ENCODE data around the gene MPC1. TPM values are rescaled to one million over a fixed set of nuclear protein-coding genes. Genes with fewer than 3 reads are reported as not detected.
"Not testable (repeated sequence)": the region's sequence is repeated elsewhere in the genome, so short reads cannot be mapped to it uniquely, and the experiment has no call there.

MPC1 gene
- total RNA-seq, 1 experiment from 2014 or later: 109 TPM

- H3K9me2 ChIP-seq (replicated peaks; ENCODE audit: insufficient read depth, low read length); H3K4me3 ChIP-seq (ENCODE audit: low read length); H3K36me3 ChIP-seq (ENCODE audit: insufficient read depth, low read length); H4K20me1 ChIP-seq (ENCODE audit: insufficient read depth, low read depth, low read length); H3K4me2 ChIP-seq (ENCODE audit: low read depth, low read length, poor library complexity, severe bottlenecking); H3K9ac ChIP-seq (ENCODE audit: low read length); H3K9me3 ChIP-seq (ENCODE audit: low read length); H3K27ac ChIP-seq (ENCODE audit: low read length); DNase-seq; H3K27me3 ChIP-seq (ENCODE audit: low read length); H2AFZ ChIP-seq (ENCODE audit: low read length); H3K79me2 ChIP-seq (ENCODE audit: low read length); H3K4me1 ChIP-seq (ENCODE audit: low read length): not testable (repeated sequence)
Observed at GRCh38 chr6:166392755-166393534, 10.2 kb upstream of the MPC1 start.

GRCh38 chr6:166389119-166389518 lies 6.4 kb upstream of the MPC1 start:
- Histone ChIP-seq H4K20me1 (ENCODE audit: insufficient read depth, low read depth, low read length) (no peaks in the 10 kb centered on the region), H3K9me3 (ENCODE audit: low read length) (no peaks in the 10 kb centered on the region), H3K4me2 (ENCODE audit: low read depth, low read length, poor library complexity, severe bottlenecking) (no peak overlapping the region), H3K4me1 (ENCODE audit: low read length) (0 out of 2 replicates have a peak, but pooled peaks cover 2% of the 10 kb centered on the region), H3K27ac (ENCODE audit: low read length) (no peak overlapping the region), H3K36me3 (ENCODE audit: insufficient read depth, low read length) (no peaks in the 10 kb centered on the region), H2AFZ (ENCODE audit: low read length) (no peak overlapping the region), H3K79me2 (ENCODE audit: low read length) (no peaks in the 10 kb centered on the region), H3K4me3 (ENCODE audit: low read length) (no peak overlapping the region), H3K27me3 (ENCODE audit: low read length) (no peaks in the 10 kb centered on the region), H3K9ac (ENCODE audit: low read length) (no peak overlapping the region), H3K9me2 (replicated peaks; ENCODE audit: insufficient read depth, low read length) (no peaks in the 10 kb centered on the region)
- no peak for DNase-seq

- Histone ChIP-seq H3K4me2 (ENCODE audit: low read depth, low read length, poor library complexity, severe bottlenecking) (no peak overlapping the region), H3K36me3 (ENCODE audit: insufficient read depth, low read length) (no peaks in the 10 kb centered on the region), H3K9ac (ENCODE audit: low read length) (no peak overlapping the region), H3K9me3 (ENCODE audit: low read length) (no peaks in the 10 kb centered on the region), H3K9me2 (replicated peaks; ENCODE audit: insufficient read depth, low read length) (no peaks in the 10 kb centered on the region), H2AFZ (ENCODE audit: low read length) (no peak overlapping the region), H3K79me2 (ENCODE audit: low read length) (no peaks in the 10 kb centered on the region), H4K20me1 (ENCODE audit: insufficient read depth, low read depth, low read length) (no peaks in the 10 kb centered on the region), H3K4me3 (ENCODE audit: low read length) (no peak overlapping the region), H3K27ac (ENCODE audit: low read length) (no peak overlapping the region), H3K27me3 (ENCODE audit: low read length) (no peaks in the 10 kb centered on the region), H3K4me1 (ENCODE audit: low read length) (peaks cover 7% of the 10 kb centered on the region; the same call in 1 of the 2 replicates)
- no peak for DNase-seq
Observed at GRCh38 chr6:166388290-166389004, 5.7 kb upstream of the MPC1 start.

- H3K9ac ChIP-seq (ENCODE audit: low read length): no peak overlapping the region
Observed at GRCh38 chr6:166387642-166388289, 5.0 kb upstream of the MPC1 start.

GRCh38 chr6:166387098-166387497 lies 4.4 kb upstream of the MPC1 start:
- H3K4me1 ChIP-seq (ENCODE audit: low read length); H3K4me3 ChIP-seq (ENCODE audit: low read length); H3K9me2 ChIP-seq (replicated peaks; ENCODE audit: insufficient read depth, low read length); DNase-seq; H3K9me3 ChIP-seq (ENCODE audit: low read length); H2AFZ ChIP-seq (ENCODE audit: low read length); H3K79me2 ChIP-seq (ENCODE audit: low read length); H3K27me3 ChIP-seq (ENCODE audit: low read length); H4K20me1 ChIP-seq (ENCODE audit: insufficient read depth, low read depth, low read length); H3K36me3 ChIP-seq (ENCODE audit: insufficient read depth, low read length); H3K9ac ChIP-seq (ENCODE audit: low read length); H3K4me2 ChIP-seq (ENCODE audit: low read depth, low read length, poor library complexity, severe bottlenecking); H3K27ac ChIP-seq (ENCODE audit: low read length): not testable (repeated sequence)

More at GRCh38 chr6:166387642-166388289, 5.0 kb upstream of the MPC1 start:
- Histone ChIP-seq H2AFZ (ENCODE audit: low read length) (no peak overlapping the region), H3K4me3 (ENCODE audit: low read length) (no peak overlapping the region), H4K20me1 (ENCODE audit: insufficient read depth, low read depth, low read length) (no peaks in the 10 kb centered on the region), H3K9me3 (ENCODE audit: low read length) (no peaks in the 10 kb centered on the region), H3K27ac (ENCODE audit: low read length) (no peak overlapping the region), H3K4me1 (ENCODE audit: low read length) (peaks cover 7% of the 10 kb centered on the region; the same call in 1 of the 2 replicates), H3K79me2 (ENCODE audit: low read length) (no peaks in the 10 kb centered on the region), H3K4me2 (ENCODE audit: low read depth, low read length, poor library complexity, severe bottlenecking) (no peak overlapping the region), H3K27me3 (ENCODE audit: low read length) (no peaks in the 10 kb centered on the region), H3K36me3 (ENCODE audit: insufficient read depth, low read length) (no peaks in the 10 kb centered on the region), H3K9me2 (replicated peaks; ENCODE audit: insufficient read depth, low read length) (no peaks in the 10 kb centered on the region)
- no peak for DNase-seq

GRCh38 chr6:166386111-166386510 lies 3.4 kb upstream of the MPC1 start:
- no peak for DNase-seq
- Histone ChIP-seq H3K9me2 (replicated peaks; ENCODE audit: insufficient read depth, low read length) (no peaks in the 10 kb centered on the region), H3K27me3 (ENCODE audit: low read length) (no peaks in the 10 kb centered on the region), H3K79me2 (ENCODE audit: low read length) (peaks cover 11% of the 10 kb centered on the region), H3K4me3 (ENCODE audit: low read length) (no peak overlapping the region), H3K27ac (ENCODE audit: low read length) (no peak overlapping the region), H3K4me2 (ENCODE audit: low read depth, low read length, poor library complexity, severe bottlenecking) (no peak overlapping the region), H3K36me3 (ENCODE audit: insufficient read depth, low read length) (no peaks in the 10 kb centered on the region), H2AFZ (ENCODE audit: low read length) (no peak overlapping the region), H3K4me1 (ENCODE audit: low read length) (peaks cover 8% of the 10 kb centered on the region), H3K9me3 (ENCODE audit: low read length) (no peaks in the 10 kb centered on the region), H3K9ac (ENCODE audit: low read length) (no peak overlapping the region), H4K20me1 (ENCODE audit: insufficient read depth, low read depth, low read length) (no peaks in the 10 kb centered on the region)

GRCh38 chr6:166383802-166384363 lies 1.1 kb upstream of the MPC1 start:
- H3K4me1 ChIP-seq (ENCODE audit: low read length): peaks cover 20% of the 10 kb centered on the region
- not testable (repeated sequence) for H3K9me2 ChIP-seq (replicated peaks; ENCODE audit: insufficient read depth, low read length); H4K20me1 ChIP-seq (ENCODE audit: insufficient read depth, low read depth, low read length); DNase-seq; H3K9me3 ChIP-seq (ENCODE audit: low read length); H3K27me3 ChIP-seq (ENCODE audit: low read length); H3K27ac ChIP-seq (ENCODE audit: low read length); H3K36me3 ChIP-seq (ENCODE audit: insufficient read depth, low read length)
- peak overlapping the region; percentile 94 for H3K4me3 ChIP-seq (ENCODE audit: low read length)
- peak overlapping the region; percentile 85 for H3K4me2 ChIP-seq (ENCODE audit: low read depth, low read length, poor library complexity, severe bottlenecking)
- H3K9ac ChIP-seq (ENCODE audit: low read length): peak overlapping the region; percentile 84
- H3K79me2 ChIP-seq (ENCODE audit: low read length): peaks cover 32% of the 10 kb centered on the region
- 0 out of 2 replicates have a peak overlapping the region, but pooled peaks have one; percentile 52 for H2AFZ ChIP-seq (ENCODE audit: low read length)

GRCh38 chr6:166382500-166382932 lies 224 bp downstream of the MPC1 start:
- no peaks in the 10 kb centered on the region; the same call in 1 of the 2 replicates for H3K36me3 ChIP-seq (ENCODE audit: insufficient read depth, low read length)
- peak overlapping the region; percentile 94 for H3K4me3 ChIP-seq (ENCODE audit: low read length)
- H3K9ac ChIP-seq (ENCODE audit: low read length): peak overlapping the region; percentile 64
- DNase-seq: peak; percentile 41
- H2AFZ ChIP-seq (ENCODE audit: low read length): peak overlapping the region; percentile 45; the same call in 1 of the 2 replicates
- H3K4me1 ChIP-seq (ENCODE audit: low read length): peaks cover 20% of the 10 kb centered on the region
- no peaks in the 10 kb centered on the region for H4K20me1 ChIP-seq (ENCODE audit: insufficient read depth, low read depth, low read length)
- H3K27me3 ChIP-seq (ENCODE audit: low read length): no peaks in the 10 kb centered on the region
- no peaks in the 10 kb centered on the region for H3K9me3 ChIP-seq (ENCODE audit: low read length)
- H3K4me2 ChIP-seq (ENCODE audit: low read depth, low read length, poor library complexity, severe bottlenecking): peak overlapping the region; percentile 85
- peaks cover 46% of the 10 kb centered on the region for H3K79me2 ChIP-seq (ENCODE audit: low read length)
- no peaks in the 10 kb centered on the region for H3K9me2 ChIP-seq (replicated peaks; ENCODE audit: insufficient read depth, low read length)
- no peak overlapping the region for H3K27ac ChIP-seq (ENCODE audit: low read length)
